Parietal lobe (tissue), 1 donor: ENCODE data around the gene SNX7. TPM values are rescaled to one million over a fixed set of nuclear protein-coding genes. Genes with fewer than 3 reads are reported as not detected.

ENCODE experiments used
- total RNA-seq: library from RNA; depleted of rRNA; stranded (reverse); fragments of >200 nt; gene quantifications from one replicate; pipeline ENCODE4 v1.2.3, GENCODE V29; 2014

The SNX7 gene, protein sequence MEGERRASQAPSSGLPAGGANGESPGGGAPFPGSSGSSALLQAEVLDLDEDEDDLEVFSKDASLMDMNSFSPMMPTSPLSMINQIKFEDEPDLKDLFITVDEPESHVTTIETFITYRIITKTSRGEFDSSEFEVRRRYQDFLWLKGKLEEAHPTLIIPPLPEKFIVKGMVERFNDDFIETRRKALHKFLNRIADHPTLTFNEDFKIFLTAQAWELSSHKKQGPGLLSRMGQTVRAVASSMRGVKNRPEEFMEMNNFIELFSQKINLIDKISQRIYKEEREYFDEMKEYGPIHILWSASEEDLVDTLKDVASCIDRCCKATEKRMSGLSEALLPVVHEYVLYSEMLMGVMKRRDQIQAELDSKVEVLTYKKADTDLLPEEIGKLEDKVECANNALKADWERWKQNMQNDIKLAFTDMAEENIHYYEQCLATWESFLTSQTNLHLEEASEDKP
- 80.1 TPM for total RNA-seq

GRCh38 chr1:98661544-98662355 is at the start of gene SNX7:
Gene SNX7, plus strand, starts transcription at chr1:98661721. Its CDS starts 11 bp downstream, at chr1:98661732.

